Measurements from ENCODE around the gene SLITRK1. TPM values are rescaled to one million over a fixed set of nuclear protein-coding genes. Genes with fewer than 3 reads are reported as not detected.

SLITRK1 gene
- total RNA-seq, 6 donors from 2014 or later, result not detected

GRCh38 chr13:83876546-83876945 lies 5.7 kb downstream of the SLITRK1 start:
- TF ChIP-seq POLR2AphosphoS5 (IDR thresholded peaks at IDR 0.05) (no peak), CTCF (IDR thresholded peaks at IDR 0.05) (no peak), POLR2A (IDR thresholded peaks at IDR 0.05) (no peak)
- ATAC-seq (ENCODE audit: low FRiP score in 2 of 2), result no peak
- Histone ChIP-seq H3K9me3 (no peaks in the 10 kb centered on the region), H3K4me3 (no peak overlapping the region), H3K36me3 (no peaks in the 10 kb centered on the region), H3K27ac (no peak overlapping the region), H3K4me1 (peaks cover 0 to 10% (median 1%) of the 10 kb centered on the region in 4 donors), H3K27me3 (peaks cover 0 to 4% (median 2%) of the 10 kb centered on the region in 4 donors)
- WGBS, 2 donors, result 85 to 87% methylated on average over 3 of the region's 3 CpGs
- no peak for DNase-seq

DNA sequence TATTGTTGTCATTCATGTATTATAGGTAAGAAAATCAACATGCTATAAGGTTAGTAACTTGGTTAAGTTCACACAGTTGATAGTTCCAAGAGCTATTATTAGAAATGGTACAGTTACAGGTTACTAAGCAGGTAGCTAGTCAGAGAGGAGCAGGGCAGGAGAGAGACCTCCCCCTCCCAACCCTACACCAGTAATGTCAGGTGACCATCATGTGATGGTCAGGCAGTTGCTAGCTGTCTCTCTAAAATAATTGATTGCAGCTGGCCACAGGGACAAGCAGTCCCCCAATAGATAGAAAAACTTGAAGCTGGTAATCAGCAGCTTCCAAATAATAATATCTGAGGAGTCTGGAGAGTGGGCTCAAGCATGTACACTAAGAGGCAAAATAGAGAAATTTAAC lies 14.6 kb downstream of the SLITRK1 start:
- H3K4me3 ChIP-seq, result no peak overlapping the region
- H3K9me3 ChIP-seq, result no peaks in the 10 kb centered on the region
- H3K27ac ChIP-seq, result no peak overlapping the region
- H3K27me3 ChIP-seq, result no peaks in the 10 kb centered on the region
- H3K36me3 ChIP-seq, result no peaks in the 10 kb centered on the region
- TF ChIP-seq EP300 (IDR thresholded peaks at IDR 0.05) (no peak), POLR2A (IDR thresholded peaks at IDR 0.05) (no peak), POLR2AphosphoS5 (IDR thresholded peaks at IDR 0.05) (no peak), CTCF (IDR thresholded peaks at IDR 0.05) (no peak)
- DNase-seq (no peak), ATAC-seq (ENCODE audit: low FRiP score in 2 of 2) (no peak)
- no peaks in the 10 kb centered on the region for H3K4me1 ChIP-seq

DNA sequence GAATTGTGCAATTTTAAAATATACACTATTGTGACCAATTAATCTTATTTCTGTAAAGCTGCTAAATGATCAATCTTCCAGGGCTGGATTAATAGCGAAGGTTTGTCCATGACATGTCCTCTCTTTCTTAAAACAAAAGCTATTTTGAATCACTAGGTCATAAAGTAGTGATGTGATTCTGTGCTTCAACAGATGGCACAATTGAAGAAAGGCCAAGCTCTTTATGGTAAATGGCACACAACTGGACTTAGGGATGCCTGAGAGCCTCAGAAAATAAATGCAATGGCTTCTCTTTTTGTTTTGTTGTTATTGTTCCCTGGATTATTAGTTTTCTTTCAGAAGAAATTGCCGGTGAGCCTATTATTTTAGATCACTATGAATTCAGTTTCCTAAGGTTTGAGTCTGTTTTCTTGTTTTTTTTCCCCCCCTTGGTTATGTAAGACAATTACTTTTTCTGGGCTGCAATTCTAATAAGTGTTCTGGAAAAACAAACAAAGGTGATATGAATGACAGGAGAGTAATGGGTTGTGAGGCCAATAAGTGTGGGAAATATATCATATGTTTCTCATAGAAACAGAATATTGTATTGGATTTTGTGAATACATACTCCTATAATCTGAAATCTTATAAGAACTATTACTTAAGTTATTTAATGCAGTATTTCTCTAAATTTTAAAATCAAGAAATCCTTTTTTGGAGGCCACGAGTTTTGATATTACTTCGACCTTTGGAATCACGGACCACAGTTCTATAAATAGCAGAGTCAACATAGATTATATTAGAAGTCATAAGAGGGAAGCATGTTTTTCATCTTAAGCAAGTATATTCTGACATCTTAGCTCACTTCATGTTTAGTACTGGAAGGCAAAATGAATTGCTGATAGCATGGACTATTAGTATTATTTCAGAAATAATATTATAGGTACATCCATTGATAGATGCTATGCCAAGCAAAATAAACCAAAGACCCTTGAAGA lies 16.8 kb downstream of the SLITRK1 start:
- Histone ChIP-seq H3K27ac (no peak overlapping the region), H3K36me3 (no peaks in the 10 kb centered on the region), H3K27me3 (no peaks in the 10 kb centered on the region), H3K4me1 (no peaks in the 10 kb centered on the region), H3K9me3 (no peaks in the 10 kb centered on the region), H3K4me3 (no peak overlapping the region)
- DNase-seq (no peak), ATAC-seq (ENCODE audit: low FRiP score in 2 of 2) (no peak)
- TF ChIP-seq CTCF (IDR thresholded peaks at IDR 0.05), result no peak
- no peak for TF ChIP-seq EP300 (IDR thresholded peaks at IDR 0.05)
- no peak for TF ChIP-seq POLR2AphosphoS5 (IDR thresholded peaks at IDR 0.05)
- no peak for TF ChIP-seq POLR2A (IDR thresholded peaks at IDR 0.05)
- WGBS, 2 donors, result 81 to 85% methylated on average over 5 of the region's 5 CpGs

- Histone ChIP-seq H3K36me3 (no peaks in the 10 kb centered on the region), H3K27ac (no peak overlapping the region), H3K27me3 (no peaks in the 10 kb centered on the region), H3K4me3 (no peak overlapping the region), H3K4me1 (no peaks in the 10 kb centered on the region), H3K9me3 (no peaks in the 10 kb centered on the region)
- DNase-seq, result no peak
- no peak for TF ChIP-seq CTCF (IDR thresholded peaks at IDR 0.05)
- TF ChIP-seq EP300 (IDR thresholded peaks at IDR 0.05), result no peak
- TF ChIP-seq POLR2AphosphoS5 (IDR thresholded peaks at IDR 0.05), result no peak
- no peak for TF ChIP-seq POLR2A (IDR thresholded peaks at IDR 0.05)
- WGBS, 2 donors, result 70 to 71% methylated on average over 3 of the region's 3 CpGs
- no peak for ATAC-seq (ENCODE audit: low FRiP score in 2 of 2)
Measured at GRCh38 chr13:83853771-83854170, 28.5 kb downstream of the SLITRK1 start.

GRCh38 chr13:83845106-83845505 lies 37.2 kb downstream of the SLITRK1 start:
- Histone ChIP-seq H3K4me1 (no peaks in the 10 kb centered on the region), H3K4me3 (no peak overlapping the region), H3K36me3 (no peaks in the 10 kb centered on the region), H3K9me3 (no peaks in the 10 kb centered on the region), H3K27me3 (no peaks in the 10 kb centered on the region), H3K27ac (no peak overlapping the region)
- TF ChIP-seq POLR2AphosphoS5 (IDR thresholded peaks at IDR 0.05) (no peak), CTCF (IDR thresholded peaks at IDR 0.05) (no peak), EP300 (IDR thresholded peaks at IDR 0.05) (no peak), POLR2A (IDR thresholded peaks at IDR 0.05) (no peak)
- no peak for DNase-seq
- ATAC-seq (ENCODE audit: low FRiP score in 2 of 2), result no peak
- 78 to 86% methylated on average over 2 of the region's 2 CpGs for WGBS, 2 donors
